HG03064 (cell line): Measurements from ENCODE around the gene NISCH.

Experiments
- ATAC-seq: cut with Tn5 transposase; IDR thresholded peaks from one replicate; pipeline ENCODE4 v1.9.1; 2021; ENCODE audit warnings: low read depth; ENCODE audit not compliant: unreplicated experiment

NISCH gene

DNA sequence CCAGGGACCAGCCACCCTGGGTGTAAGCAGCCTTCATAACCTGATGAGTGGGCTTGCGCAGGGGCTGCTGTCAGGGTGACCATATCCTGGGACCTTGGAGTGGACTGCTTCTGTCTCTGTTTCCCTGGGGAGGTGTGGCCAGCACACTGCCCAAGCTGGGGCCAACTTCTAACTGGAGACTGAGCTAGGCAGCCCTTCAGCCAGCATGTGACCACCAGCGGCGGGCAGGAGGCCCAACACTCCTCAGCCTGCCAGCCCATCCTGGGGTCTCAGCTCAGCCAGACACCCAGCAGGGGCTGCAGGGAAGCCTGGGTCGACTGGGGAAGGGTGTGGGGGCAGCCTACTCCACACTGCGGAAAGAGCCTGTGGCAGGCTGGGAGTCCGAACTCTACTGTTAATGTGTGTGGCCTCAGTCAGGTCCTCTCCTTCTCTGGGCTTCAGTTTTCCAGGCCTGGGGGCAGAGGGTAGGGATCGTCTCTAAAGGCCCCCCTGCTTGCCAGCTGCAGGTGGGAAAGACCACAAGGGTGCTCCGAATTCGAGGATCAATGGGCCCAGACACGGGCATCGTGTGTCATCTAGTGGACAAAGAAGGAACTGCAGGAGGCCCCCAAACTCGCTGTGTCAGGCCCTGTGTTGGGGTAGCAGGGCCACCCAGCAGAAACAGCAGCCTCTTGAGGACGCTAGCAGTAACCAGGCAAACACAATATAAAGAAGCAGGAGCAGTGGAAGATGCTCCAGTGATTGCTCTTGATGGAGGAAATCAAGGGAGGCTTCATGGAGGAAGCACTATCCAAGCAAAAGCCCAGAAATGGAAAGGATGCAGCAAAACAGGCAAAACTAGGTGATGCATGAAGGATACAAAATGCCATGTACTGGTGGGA is 8.5 kb upstream of the NISCH start:
- ATAC-seq, result no peak

DNA sequence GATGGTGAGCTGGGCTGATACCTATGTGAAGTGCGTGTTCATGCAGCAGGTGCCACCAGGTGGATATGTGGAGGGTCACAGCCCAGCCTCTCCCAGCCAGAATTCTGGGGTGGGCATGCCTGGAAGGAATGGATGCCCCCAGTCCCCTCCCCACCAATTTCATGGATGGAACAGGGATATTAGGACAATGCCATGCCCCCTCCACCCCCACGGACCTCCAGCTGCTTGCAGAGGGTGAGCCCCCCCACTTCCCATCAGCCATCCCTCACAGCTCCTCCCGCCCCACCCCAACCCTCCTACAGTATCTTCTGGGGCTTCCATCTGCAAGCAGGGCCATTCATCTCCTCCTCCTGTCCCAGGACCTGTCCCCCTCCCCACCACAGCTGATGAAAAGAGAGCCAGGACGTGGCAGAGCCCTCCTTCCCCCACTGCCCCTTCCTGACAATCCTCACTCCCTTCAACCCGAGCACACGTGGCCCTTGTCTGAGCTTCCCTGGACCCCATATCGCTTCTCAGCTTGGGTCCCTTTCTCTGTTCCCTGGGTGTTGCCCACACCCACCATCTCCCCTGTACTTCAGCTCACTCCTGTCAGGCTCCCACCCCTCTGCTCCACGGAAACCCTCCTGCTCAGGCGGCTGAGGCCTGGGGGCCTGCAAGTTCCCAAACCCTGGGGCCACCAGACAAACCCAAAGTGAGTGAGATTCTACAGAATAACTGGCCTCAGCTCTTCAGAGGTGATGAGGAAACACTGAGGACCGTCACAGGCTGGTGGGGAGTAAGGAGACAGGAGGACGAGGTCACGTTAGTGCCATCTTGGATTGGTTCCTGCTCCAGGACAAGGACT is 7.7 kb upstream of the NISCH start:
- no peak for ATAC-seq

- no peak for ATAC-seq
Observed at GRCh38 chr3:52450489-52451236, 4.7 kb upstream of the NISCH start.

DNA sequence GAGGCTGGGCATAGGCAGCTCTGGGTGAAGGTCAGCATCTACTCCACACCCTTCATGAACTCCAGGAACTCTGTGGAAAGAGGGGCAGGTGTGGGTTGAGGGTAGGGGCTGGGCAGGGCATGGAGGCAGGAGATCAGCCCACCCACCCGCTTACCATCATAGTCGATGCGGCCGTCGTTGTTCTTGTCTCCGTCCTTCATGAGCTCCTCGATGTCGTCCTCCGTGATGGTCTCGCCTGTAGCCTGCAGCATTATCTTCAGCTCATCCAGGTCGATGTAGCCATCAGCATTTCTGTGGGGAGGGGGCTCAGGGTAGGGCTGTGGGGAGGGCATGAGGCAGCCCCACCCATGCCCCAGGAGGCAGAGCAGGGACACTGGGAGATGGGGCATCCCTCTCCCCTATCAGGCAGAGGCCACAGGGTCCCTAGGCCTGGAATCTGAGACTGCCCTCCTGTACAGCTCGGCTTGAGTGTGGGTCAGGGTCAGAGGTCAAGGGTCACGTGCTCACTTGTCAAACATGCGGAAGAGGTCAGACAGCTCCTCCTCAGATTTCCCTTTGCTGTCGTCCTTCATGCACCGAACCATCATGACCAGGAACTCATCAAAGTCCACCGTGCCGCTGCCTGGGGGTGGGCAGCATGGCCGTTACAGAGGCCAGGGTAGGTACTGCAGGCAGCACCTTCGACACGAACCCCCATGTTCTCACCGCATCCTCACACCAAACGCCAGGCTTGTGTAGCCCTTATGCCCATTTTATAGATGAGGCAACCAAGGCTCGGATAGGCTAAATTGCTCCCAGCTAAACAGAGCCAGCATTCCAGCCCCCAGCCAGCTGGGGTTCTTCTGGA is 3.9 kb upstream of the NISCH start:
- ATAC-seq, result no peak

DNA sequence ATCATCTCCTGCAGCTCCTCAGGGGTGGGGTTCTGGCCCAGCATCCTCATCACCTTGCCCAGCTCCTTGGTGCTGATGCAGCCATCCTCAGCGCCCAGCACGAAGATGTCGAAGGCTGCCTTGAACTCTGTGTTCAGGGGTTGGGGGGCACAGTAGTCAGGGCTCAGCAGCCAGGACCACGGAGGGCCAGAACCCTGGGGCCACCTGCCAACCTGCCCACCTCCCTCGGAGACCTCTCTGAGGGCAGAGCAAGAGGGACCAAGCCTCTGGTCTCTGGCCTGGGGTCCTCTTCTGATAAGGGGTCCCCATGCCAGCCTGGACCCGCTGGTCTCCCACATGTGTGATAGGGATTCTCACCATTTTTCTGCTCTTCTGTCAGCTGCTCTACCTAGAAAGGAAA is 3.3 kb upstream of the NISCH start:
- no peak for ATAC-seq

GRCh38 chr3:52452570-52453221 is 2.7 kb upstream of the NISCH start:
- no peak for ATAC-seq

- no peak for ATAC-seq
Observed at GRCh38 chr3:52453496-52454249, 1.7 kb upstream of the NISCH start, which contains the start of gene TNNC1. TNNC1 (minus strand) TSS chr3:52454041; CDS start chr3:52454015, 26 bp downstream.

DNA sequence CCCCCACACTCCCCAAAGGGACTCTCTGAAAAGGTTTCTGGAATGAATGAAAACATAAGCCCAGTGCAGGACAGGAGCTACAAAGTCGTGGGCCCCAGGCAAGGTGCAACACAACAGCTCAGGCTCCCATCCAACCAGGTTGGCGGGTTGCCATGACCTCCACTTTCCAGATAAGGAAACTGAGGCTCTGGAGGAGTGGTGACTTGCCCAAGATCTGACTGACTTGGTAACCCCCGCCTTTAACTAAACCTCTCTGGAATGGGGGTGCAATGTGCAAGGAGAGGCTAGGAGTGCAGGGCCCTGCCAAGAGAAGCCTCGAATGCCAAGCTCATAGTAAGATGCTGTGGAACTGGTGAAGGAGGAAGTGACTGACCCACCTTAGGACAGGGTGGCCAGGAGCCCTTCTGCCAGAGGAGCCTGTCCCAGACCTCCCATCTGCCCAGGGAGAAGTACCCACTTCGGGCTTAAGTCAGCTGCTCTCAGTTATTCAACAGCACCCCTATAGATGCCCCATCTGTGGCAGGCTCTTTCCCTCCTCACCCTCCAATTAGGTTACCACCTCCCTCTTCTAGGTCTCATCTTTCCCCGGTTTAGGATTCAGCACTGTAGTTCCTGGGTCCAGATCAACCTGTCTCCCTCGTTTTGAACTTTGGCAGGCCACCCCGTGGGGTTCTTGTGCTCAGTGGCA is 1.0 kb upstream of the NISCH start:
- no peak for ATAC-seq

DNA sequence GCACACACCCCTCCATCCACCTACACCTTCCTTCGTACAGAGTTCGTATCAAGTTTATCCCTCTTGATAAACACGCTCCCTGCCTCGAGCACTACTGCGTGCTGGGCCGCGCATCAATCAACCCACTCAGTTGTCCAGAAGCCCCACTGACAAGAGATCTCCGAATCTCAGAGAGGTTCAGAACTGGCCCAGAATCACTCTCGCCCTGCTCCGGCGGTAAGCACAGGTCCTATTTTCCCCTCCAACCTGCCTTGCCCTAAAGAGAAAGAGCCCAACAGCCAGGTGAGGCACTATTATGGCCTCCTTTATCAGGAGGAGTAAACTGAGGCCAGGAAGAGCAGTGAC is 494 bp upstream of the NISCH start:
- no peak for ATAC-seq

GRCh38 chr3:52456169-52456799 is 880 bp downstream of the NISCH start:
- no peak for ATAC-seq

DNA sequence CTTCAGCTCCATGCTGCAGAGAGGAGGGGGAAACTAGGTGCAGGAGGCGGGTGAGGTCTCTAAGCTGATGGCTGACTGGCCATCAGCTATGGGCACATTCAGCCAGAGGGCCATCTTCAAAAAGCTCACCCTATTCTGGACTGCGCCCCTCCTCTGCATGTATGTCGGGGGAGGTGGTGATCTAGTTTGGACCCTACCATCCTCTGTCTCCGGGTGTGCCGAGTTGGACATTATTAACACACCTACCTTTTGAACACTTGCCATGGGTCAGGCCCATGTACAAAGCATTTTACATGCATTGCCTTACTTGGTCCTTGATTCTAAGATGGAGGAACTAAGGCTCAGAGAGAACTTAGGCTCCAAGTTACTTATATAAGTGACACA is 1.4 kb downstream of the NISCH start:
- no peak for ATAC-seq

DNA sequence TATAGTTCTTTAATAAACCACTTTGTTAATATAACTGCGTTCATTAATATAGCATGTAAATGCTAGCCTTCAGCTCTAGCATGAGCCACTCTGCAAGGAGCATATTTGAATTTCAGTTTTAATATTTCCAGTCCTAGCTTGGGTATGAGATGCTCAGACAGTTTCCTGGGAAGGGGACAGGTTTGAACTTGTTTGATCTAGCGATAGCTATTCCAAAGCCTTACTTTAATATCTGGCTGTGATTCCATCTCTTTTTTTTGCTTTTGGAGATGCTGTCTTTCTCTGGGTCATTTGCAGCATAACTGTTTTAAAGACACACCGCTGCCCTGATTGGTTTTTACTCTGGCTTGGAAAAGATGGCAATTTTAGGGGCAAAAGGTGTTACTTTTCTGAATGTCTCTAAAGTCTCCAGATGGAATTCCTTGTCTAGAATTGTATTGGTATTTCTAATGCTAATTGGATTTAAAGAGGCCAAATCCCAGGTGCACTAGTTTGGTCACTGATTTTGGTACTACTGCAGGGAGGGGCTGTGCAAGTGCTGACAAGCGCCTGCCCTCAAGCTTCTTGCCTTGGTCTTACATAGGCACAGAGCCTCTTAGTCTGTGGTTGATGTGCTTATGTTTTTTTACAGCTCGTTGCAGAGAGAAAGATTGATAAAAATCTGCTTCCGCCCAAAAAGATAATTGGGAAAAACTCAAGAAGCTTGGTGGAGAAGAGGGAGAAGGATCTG is 2.8 kb downstream of the NISCH start:
- ATAC-seq, result no peak

DNA sequence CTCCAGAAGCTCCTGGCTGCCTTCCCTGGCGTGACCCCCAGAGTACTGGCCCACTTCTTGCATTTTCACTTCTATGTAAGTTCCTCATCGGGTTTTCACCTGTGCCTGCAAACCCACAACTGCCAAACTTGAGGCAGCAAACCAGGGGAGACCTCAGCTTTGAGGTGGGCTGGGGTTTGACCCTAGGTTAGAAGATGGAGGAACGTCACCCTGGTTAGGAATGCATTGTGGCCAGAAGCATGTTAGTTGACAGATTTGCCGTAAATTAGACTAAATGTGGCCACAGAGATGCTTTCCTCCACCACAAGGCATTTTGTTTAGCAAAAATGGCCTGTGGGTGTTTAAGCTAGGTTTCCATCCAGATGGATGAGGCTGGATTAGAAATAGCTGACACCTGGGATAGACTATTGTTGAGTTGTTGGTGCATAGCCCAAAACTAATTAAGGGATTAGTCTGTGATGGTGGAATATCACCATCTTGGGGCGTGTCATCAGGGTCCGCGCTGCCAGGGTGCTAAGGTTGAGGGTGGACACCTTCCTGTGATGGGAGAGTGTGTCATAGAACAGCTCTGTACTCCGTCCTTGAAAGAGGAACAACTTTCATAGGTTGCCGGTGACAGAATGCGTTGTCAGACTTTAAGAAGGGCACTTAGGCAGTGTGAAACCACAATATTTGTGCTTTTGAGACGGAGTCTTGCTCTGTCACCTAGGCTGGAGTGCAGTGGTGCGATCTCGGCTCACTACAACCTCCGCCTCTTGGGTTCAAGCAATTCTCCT is 3.6 kb downstream of the NISCH start:
- no peak for ATAC-seq

DNA sequence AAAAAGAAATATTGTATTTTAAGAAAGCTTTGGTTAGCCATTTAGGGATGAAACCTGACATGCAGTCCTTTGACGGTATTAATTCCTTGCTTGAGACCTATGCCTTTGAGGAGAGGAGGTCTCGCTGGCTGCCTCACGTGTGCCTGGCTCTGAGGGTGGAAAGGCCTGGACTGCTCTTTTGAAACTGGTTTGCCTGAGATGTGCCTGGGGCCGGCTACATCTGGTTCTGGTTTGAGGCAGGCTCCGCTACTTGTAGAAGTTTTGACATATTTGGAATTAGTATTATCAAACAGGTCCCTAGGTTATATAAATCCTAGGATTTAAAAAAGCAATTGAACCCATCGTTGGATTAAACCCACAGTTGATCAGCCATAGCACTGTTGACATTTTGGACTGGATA is 6.5 kb downstream of the NISCH start:
- ATAC-seq, result no peak

- no peak for ATAC-seq
Observed at GRCh38 chr3:52463416-52463815, 8.0 kb downstream of the NISCH start.

GRCh38 chr3:52468336-52468735 is 12.9 kb downstream of the NISCH start:
- ATAC-seq, result no peak

GRCh38 chr3:52469001-52469400 is 13.6 kb downstream of the NISCH start:
- no peak for ATAC-seq
